ENCODE results near the gene KCNAB1.
"Not testable (repeated sequence)": the region's sequence is repeated elsewhere in the genome, so short reads cannot be mapped to it uniquely, and the experiment has no call there.

The KCNAB1 gene

GRCh38 chr3:156175570-156175969 lies 55.2 kb downstream of the KCNAB1 start:
- DNase-seq (ENCODE audit: low read depth in 1 of 2, low spot score in 1 of 2): no peak

GRCh38 chr3:156176048-156176447 lies 55.7 kb downstream of the KCNAB1 start:
- DNase-seq (ENCODE audit: low read depth in 1 of 2, low spot score in 1 of 2): no peak

- no peak for DNase-seq (ENCODE audit: low read depth in 1 of 2, low spot score in 1 of 2)
These were observed 56.3 kb downstream of the KCNAB1 start for GRCh38 chr3:156176629-156177210.

GRCh38 chr3:156180077-156180476 lies 59.7 kb downstream of the KCNAB1 start:
- no peak for DNase-seq (ENCODE audit: low read depth in 1 of 2, low spot score in 1 of 2)

- DNase-seq (ENCODE audit: low read depth in 1 of 2, low spot score in 1 of 2): no peak
These were observed 61.1 kb downstream of the KCNAB1 start for GRCh38 chr3:156181509-156181908.

- no peak for DNase-seq (ENCODE audit: low read depth in 1 of 2, low spot score in 1 of 2)
These were observed 63.0 kb downstream of the KCNAB1 start for GRCh38 chr3:156183396-156183795.

GRCh38 chr3:156184156-156184555 lies 63.8 kb downstream of the KCNAB1 start:
- DNase-seq (ENCODE audit: low read depth in 1 of 2, low spot score in 1 of 2): no peak

- no peak for DNase-seq (ENCODE audit: low read depth in 1 of 2, low spot score in 1 of 2)
These were observed 66.9 kb downstream of the KCNAB1 start for GRCh38 chr3:156187146-156187769.

- DNase-seq (ENCODE audit: low read depth in 1 of 2, low spot score in 1 of 2): no peak
These were observed 68.4 kb downstream of the KCNAB1 start for GRCh38 chr3:156188757-156189156.

GRCh38 chr3:156189927-156190326 lies 69.5 kb downstream of the KCNAB1 start:
- DNase-seq (ENCODE audit: low read depth in 1 of 2, low spot score in 1 of 2): no peak

GRCh38 chr3:156194945-156195344 lies 74.6 kb downstream of the KCNAB1 start:
- DNase-seq (ENCODE audit: low read depth in 1 of 2, low spot score in 1 of 2): not testable (repeated sequence)

GRCh38 chr3:156197152-156197551 lies 76.8 kb downstream of the KCNAB1 start:
- DNase-seq (ENCODE audit: low read depth in 1 of 2, low spot score in 1 of 2): not testable (repeated sequence)

- no peak for DNase-seq (ENCODE audit: low read depth in 1 of 2, low spot score in 1 of 2)
These were observed 81.3 kb downstream of the KCNAB1 start for GRCh38 chr3:156201411-156202405.

- no peak for DNase-seq (ENCODE audit: low read depth in 1 of 2, low spot score in 1 of 2)
These were observed 85.8 kb downstream of the KCNAB1 start for GRCh38 chr3:156206157-156206556.

- DNase-seq (ENCODE audit: low read depth in 1 of 2, low spot score in 1 of 2): no peak
These were observed 87.7 kb downstream of the KCNAB1 start for GRCh38 chr3:156207802-156208685.

GRCh38 chr3:156209631-156210335 lies 89.4 kb downstream of the KCNAB1 start:
- no peak for DNase-seq (ENCODE audit: low read depth in 1 of 2, low spot score in 1 of 2)

- DNase-seq (ENCODE audit: low read depth in 1 of 2, low spot score in 1 of 2): no peak
These were observed 91.2 kb downstream of the KCNAB1 start for GRCh38 chr3:156211583-156211982.

GRCh38 chr3:156214676-156215075 lies 94.3 kb downstream of the KCNAB1 start:
- no peak for DNase-seq (ENCODE audit: low read depth in 1 of 2, low spot score in 1 of 2)

GRCh38 chr3:156215751-156216150 lies 95.4 kb downstream of the KCNAB1 start:
- no peak for DNase-seq (ENCODE audit: low read depth in 1 of 2, low spot score in 1 of 2)

GRCh38 chr3:156216216-156216615 lies 95.8 kb downstream of the KCNAB1 start:
- no peak for DNase-seq (ENCODE audit: low read depth in 1 of 2, low spot score in 1 of 2)
